Epithelial cell of proximal tubule (primary cell): ENCODE data around the gene CYP1A2. TPM values are rescaled to one million over a fixed set of nuclear protein-coding genes. Genes with fewer than 3 reads are reported as not detected.
A peak's percentile ranks its signal among the peaks of the same experiment; 100 is the strongest.

Experiments
- DNase-seq: peaks from one replicate; pipeline ENCODE4 v3.0.0-alpha.2; 2011; ENCODE audit warnings: low read depth
- H3K4me3 ChIP-seq: 2 replicates; pipeline ENCODE4 v1.5.1; 2011; ENCODE audit warnings: low read depth, mild to moderate bottlenecking, low read length
- CTCF ChIP-seq: conservative IDR thresholded peaks from 2 replicates; pipeline ENCODE4 v1.5.1; 2012; ENCODE audit warnings: low read depth, mild to moderate bottlenecking, low read length
- total RNA-seq: library from RNA; depleted of rRNA; stranded (reverse); fragments of >200 nt; gene quantifications from 2 replicates; pipeline ENCODE4 v1.2.3, GENCODE V29; 2015

The CYP1A2 gene
- total RNA-seq, 1 donor from 2014 or later = not detected

- no peak overlapping the region for H3K4me3 ChIP-seq
- DNase-seq = no peak
- no peak for TF ChIP-seq CTCF
These were observed 6.2 kb upstream of the CYP1A2 start for GRCh38 chr15:74742422-74742821.

GRCh38 chr15:74746389-74746788, 2.3 kb upstream of the CYP1A2 start:
- TF ChIP-seq CTCF = no peak
- no peak overlapping the region for H3K4me3 ChIP-seq
- no peak for DNase-seq

- H3K4me3 ChIP-seq = no peak overlapping the region
- DNase-seq = no peak
- TF ChIP-seq CTCF = no peak
These were observed 1.2 kb downstream of the CYP1A2 start for GRCh38 chr15:74749832-74750231.

GRCh38 chr15:74750751-74751150, 2.1 kb downstream of the CYP1A2 start:
- H3K4me3 ChIP-seq = no peak overlapping the region
- DNase-seq = no peak
- TF ChIP-seq CTCF = no peak

- DNase-seq = no peak
- TF ChIP-seq CTCF = no peak
- H3K4me3 ChIP-seq = no peak overlapping the region
These were observed 3.4 kb downstream of the CYP1A2 start for GRCh38 chr15:74752011-74752410.

- TF ChIP-seq CTCF = no peak
- no peak overlapping the region for H3K4me3 ChIP-seq
- peak; percentile 18 for DNase-seq
These were observed 3.9 kb downstream of the CYP1A2 start for GRCh38 chr15:74752531-74752930.

- no peak for TF ChIP-seq CTCF
- no peak for DNase-seq
- no peak overlapping the region for H3K4me3 ChIP-seq
These were observed 6.1 kb downstream of the CYP1A2 start for GRCh38 chr15:74754593-74755215.
